ENCODE results near the gene NKD1. TPM values are rescaled to one million over a fixed set of nuclear protein-coding genes. Genes with fewer than 3 reads are reported as not detected.

NKD1 gene
- polyA plus RNA-seq, 1 experiment: 0.11 TPM

GRCh38 chr16:50607051-50607431 lies 58.8 kb downstream of the NKD1 start:
- ChIA-PET CTCF (interaction anchor here (1.2 kb wide), 1 partner anchor 11 kb away, joined by 5 read pairs; no protein-coding TSS in a partner anchor), POLR2A (no interaction called here)
- Histone ChIP-seq H3K4me3 (ENCODE audit: low read depth, low read length) (no peak overlapping the region), H3K27me3 (ENCODE audit: control insufficient read depth, insufficient read depth, low read length) (peaks cover 2% of the 10 kb centered on the region; the same call in 1 of the 2 replicates), H3K36me3 (ENCODE audit: control insufficient read depth, insufficient read depth, low read length) (no peaks in the 10 kb centered on the region)
- no peak for TF ChIP-seq CTCF (IDR thresholded peaks at IDR 0.05; ENCODE audit: insufficient read depth, low read depth, low read length)
- no peak for DNase-seq (ENCODE audit: low read depth)

DNA sequence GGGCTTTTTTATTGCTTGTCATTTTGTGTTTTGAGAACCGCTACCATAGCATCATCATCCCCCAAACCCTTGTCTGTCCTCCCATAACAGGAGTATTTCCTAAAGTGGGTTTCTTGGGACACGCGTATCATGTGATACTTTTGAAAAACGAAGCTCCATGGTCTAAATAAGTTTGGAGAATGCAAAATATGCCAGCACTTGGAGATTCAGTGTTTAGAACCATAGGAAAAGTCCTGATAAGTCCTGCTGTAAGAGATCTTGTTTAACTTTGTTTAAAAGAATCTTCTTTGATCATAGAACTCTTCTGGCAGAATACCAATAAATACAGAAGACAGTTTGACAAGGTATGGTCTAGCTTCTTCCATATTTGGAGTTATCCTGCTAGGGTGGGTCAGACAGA lies 59.3 kb downstream of the NKD1 start:
- no peaks in the 10 kb centered on the region for H3K36me3 ChIP-seq (ENCODE audit: control insufficient read depth, insufficient read depth, low read length)
- ChIA-PET POLR2A (no interaction called here), CTCF (interaction anchor here (1.2 kb wide), 1 partner anchor 11 kb away, joined by 5 read pairs; no protein-coding TSS in a partner anchor)
- H3K27me3 ChIP-seq (ENCODE audit: control insufficient read depth, insufficient read depth, low read length): peaks cover 2% of the 10 kb centered on the region; the same call in 1 of the 2 replicates
- no peak for DNase-seq (ENCODE audit: low read depth)
- TF ChIP-seq CTCF (IDR thresholded peaks at IDR 0.05; ENCODE audit: insufficient read depth, low read depth, low read length): no peak
- H3K4me3 ChIP-seq (ENCODE audit: low read depth, low read length): no peak overlapping the region

DNA sequence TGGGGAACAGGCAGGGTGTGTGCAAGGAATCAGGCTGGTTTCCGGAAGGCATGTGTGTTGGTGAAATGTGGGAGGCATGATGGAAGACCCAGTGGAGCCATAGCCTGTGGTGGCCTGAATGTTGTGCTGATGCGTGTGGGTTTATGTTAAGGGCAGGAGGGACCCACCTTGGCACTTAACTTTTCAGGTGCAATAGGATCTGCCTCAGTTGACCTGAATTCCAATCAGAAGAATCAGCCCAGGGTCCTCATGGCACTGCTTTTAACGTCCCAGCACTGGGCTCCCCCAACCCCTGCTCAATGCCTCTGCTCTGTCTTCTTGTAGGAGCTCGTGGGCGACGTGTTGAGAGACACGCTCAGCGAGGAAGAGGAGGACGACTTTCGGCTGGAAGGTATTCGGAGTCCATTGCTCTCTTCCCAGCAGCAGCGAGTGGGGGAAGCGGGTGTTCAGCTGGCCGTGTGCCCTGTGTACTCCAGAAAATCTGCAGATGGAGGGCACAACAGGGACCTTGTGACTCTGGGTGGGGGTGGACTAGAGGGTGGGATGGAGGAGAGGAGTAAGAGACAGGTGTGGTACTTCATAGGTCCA lies 59.9 kb downstream of the NKD1 start:
- Histone ChIP-seq H3K4me3 (ENCODE audit: low read depth, low read length) (no peak overlapping the region), H3K27me3 (ENCODE audit: control insufficient read depth, insufficient read depth, low read length) (peaks cover 8% of the 10 kb centered on the region), H3K36me3 (ENCODE audit: control insufficient read depth, insufficient read depth, low read length) (no peaks in the 10 kb centered on the region)
- TF ChIP-seq CTCF (IDR thresholded peaks at IDR 0.05; ENCODE audit: insufficient read depth, low read depth, low read length): no peak
- DNase-seq (ENCODE audit: low read depth): no peak
- ChIA-PET CTCF (interaction anchor here (1.2 to 1.6 kb wide), 2 partner anchors 18 to 56 kb away, joined by 3 read pairs; no protein-coding TSS in a partner anchor), POLR2A (no interaction called here)

DNA sequence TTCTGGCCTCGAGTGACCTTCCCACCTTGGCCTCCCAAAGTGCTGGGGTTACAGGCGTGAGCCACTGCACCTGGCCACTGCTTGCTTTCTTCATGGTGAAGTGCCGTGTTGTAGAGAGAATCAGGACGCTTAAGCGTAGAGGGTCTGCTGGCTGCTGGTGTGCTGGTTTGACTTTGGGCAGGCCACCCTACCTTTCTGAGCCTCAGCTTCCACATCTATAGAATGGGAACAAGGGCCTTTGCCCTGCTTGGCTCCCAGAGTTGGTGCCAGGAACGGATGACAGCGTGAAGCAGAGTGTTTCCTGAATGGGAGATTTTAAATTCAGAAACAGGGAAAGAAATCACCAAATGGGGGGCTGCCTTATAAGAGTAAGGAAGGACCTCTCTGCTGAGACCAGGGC lies 60.9 kb downstream of the NKD1 start:
- Histone ChIP-seq H3K36me3 (ENCODE audit: control insufficient read depth, insufficient read depth, low read length) (no peaks in the 10 kb centered on the region), H3K27me3 (ENCODE audit: control insufficient read depth, insufficient read depth, low read length) (peaks cover 10% of the 10 kb centered on the region), H3K4me3 (ENCODE audit: low read depth, low read length) (no peak overlapping the region)
- DNase-seq (ENCODE audit: low read depth): no peak
- POLR2A ChIA-PET: no interaction called here
- CTCF ChIA-PET: interaction anchor here (0.5 to 1.6 kb wide), 4 partner anchors 17 to 734 kb away, joined by 3 read pairs; no protein-coding TSS in a partner anchor
- no peak for TF ChIP-seq CTCF (IDR thresholded peaks at IDR 0.05; ENCODE audit: insufficient read depth, low read depth, low read length)

GRCh38 chr16:50609471-50609870 lies 61.3 kb downstream of the NKD1 start:
- no peak for DNase-seq (ENCODE audit: low read depth)
- no peak for TF ChIP-seq CTCF (IDR thresholded peaks at IDR 0.05; ENCODE audit: insufficient read depth, low read depth, low read length)
- Histone ChIP-seq H3K36me3 (ENCODE audit: control insufficient read depth, insufficient read depth, low read length) (no peaks in the 10 kb centered on the region), H3K27me3 (ENCODE audit: control insufficient read depth, insufficient read depth, low read length) (peaks cover 10% of the 10 kb centered on the region), H3K4me3 (ENCODE audit: low read depth, low read length) (no peak overlapping the region)
- CTCF ChIA-PET: interaction anchor here (0.5 to 2.1 kb wide), 5 partner anchors 14 to 734 kb away, joined by 3 to 4 read pairs (median 3); no protein-coding TSS in a partner anchor
- POLR2A ChIA-PET: no interaction called here

Measured in BJ (cell line).